OCI-LY1 (cell line): Measurements from ENCODE around the gene KCNMB2.
"Not testable (repeated sequence)": the region's sequence is repeated elsewhere in the genome, so short reads cannot be mapped to it uniquely, and the experiment has no call there.

ENCODE experiments used
- H2AFZ ChIP-seq: fragments of 200-600 bp; sonication (generic), shearing (Covaris generic); 2 replicates; pipeline ENCODE4 v1.6.0; 2014; ENCODE audit warnings: antibody characterized with exemption, mild to moderate bottlenecking, low read length
- H3F3A ChIP-seq: fragments of 200-600 bp; sonication (generic), shearing (Covaris generic); 2 replicates; pipeline ENCODE4 v1.6.0; 2014; ENCODE audit warnings: mild to moderate bottlenecking, antibody characterized with exemption, low read length, moderate library complexity; ENCODE audit not compliant: insufficient read depth
- H3K27ac ChIP-seq: fragments of 200-600 bp; sonication (generic); 2 replicates; pipeline ENCODE4 v1.5.1; 2014; ENCODE audit warnings: low read length, mixed run types, mild to moderate bottlenecking, low read depth; ENCODE audit not compliant: poor library complexity, severe bottlenecking
- H3K27me3 ChIP-seq: fragments of 200-600 bp; sonication (generic); 2 replicates; pipeline ENCODE4 v1.6.0; 2014; ENCODE audit warnings: antibody characterized with exemption, mild to moderate bottlenecking, low read length, moderate library complexity; ENCODE audit not compliant: insufficient read depth
- H3K36me3 ChIP-seq: fragments of 200-600 bp; sonication (generic); 2 replicates; pipeline ENCODE4 v1.6.1; 2014; ENCODE audit warnings: mild to moderate bottlenecking, antibody characterized with exemption, low read length, moderate library complexity, mixed read lengths; ENCODE audit not compliant: insufficient read depth
- H3K4me1 ChIP-seq: fragments of 200-600 bp; sonication (generic); 2 replicates; pipeline ENCODE4 v1.5.1; 2014; ENCODE audit warnings: mild to moderate bottlenecking, low read length, moderate library complexity; ENCODE audit not compliant: insufficient read depth, severe bottlenecking
- H3K4me2 ChIP-seq: fragments of 200-600 bp; sonication (generic), shearing (Covaris generic); 2 replicates; pipeline ENCODE4 v1.6.1; 2014; ENCODE audit warnings: low read length
- H3K4me3 ChIP-seq: fragments of 200-600 bp; sonication (generic); 2 replicates; pipeline ENCODE4 v1.5.1; 2014; ENCODE audit warnings: low read length, low read depth, mild to moderate bottlenecking, mixed read lengths; ENCODE audit not compliant: poor library complexity, severe bottlenecking
- H3K79me2 ChIP-seq: fragments of 200-600 bp; shearing (Covaris generic); 2 replicates; pipeline ENCODE4 v1.6.1; 2016; ENCODE audit warnings: mixed run types, low read length, mixed read lengths; ENCODE audit not compliant: insufficient read depth
- H3K9ac ChIP-seq: fragments of 200-600 bp; sonication (generic), shearing (Covaris generic); 2 replicates; pipeline ENCODE4 v1.6.1; 2014; ENCODE audit warnings: mild to moderate bottlenecking, low read length, mixed read lengths
- H3K9me2 ChIP-seq: fragments of 200-600 bp; sonication (generic), shearing (Covaris generic); 2 replicates; pipeline ENCODE4 v1.6.1; 2014; ENCODE audit warnings: low read depth, mild to moderate bottlenecking, low read length, mixed read lengths
- H3K9me3 ChIP-seq: fragments of 200-600 bp; shearing (Covaris generic); 2 replicates; pipeline ENCODE4 v1.6.1; 2014; ENCODE audit warnings: low read length, mixed read lengths
- H4K20me1 ChIP-seq: fragments of 200-600 bp; sonication (generic), shearing (Covaris generic); 2 replicates; pipeline ENCODE4 v1.6.0; 2016; ENCODE audit warnings: mild to moderate bottlenecking, low read length; ENCODE audit not compliant: insufficient read depth
- EZH2 ChIP-seq: fragments of 200-600 bp; sonication (generic), shearing (Covaris generic); IDR thresholded peaks from 2 replicates; pipeline ENCODE4 v1.8.0; 2017; ENCODE audit warnings: borderline replicate concordance, mixed run types, mild to moderate bottlenecking, antibody characterized with exemption, low read length, moderate library complexity, mixed read lengths
- TF ChIP-seq, protein P1 (sequence below): fragments of 200-600 bp; sonication (generic), shearing (Covaris generic); IDR thresholded peaks from 2 replicates; pipeline ENCODE4 v1.5.1; 2017; ENCODE audit warnings: mild to moderate bottlenecking, antibody characterized with exemption, low read length, moderate library complexity, mixed read lengths

KCNMB2 gene

DNA sequence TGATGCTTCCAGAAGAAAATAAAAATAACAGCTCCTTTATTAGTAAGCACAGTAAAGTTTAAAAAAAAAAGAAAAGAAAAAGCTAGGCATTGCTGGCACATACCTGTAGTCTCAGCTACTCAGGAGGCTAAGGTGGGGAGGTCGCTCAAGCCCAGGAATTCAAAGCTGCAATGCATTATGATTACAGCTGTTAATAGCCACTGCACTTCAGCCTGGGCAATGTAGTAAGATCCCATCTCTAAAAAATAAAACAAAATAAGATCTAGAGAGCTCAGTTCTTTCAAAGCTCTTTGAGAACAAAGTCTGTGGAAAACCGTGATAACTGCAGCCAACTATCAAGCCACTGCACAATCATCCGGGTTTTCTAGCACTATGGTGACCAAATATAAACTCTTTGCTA lies 323.1 kb downstream of the KCNMB2 start:
- Histone ChIP-seq H3K36me3 (no peaks in the 10 kb centered on the region), H3K9ac (no peak overlapping the region), H3K79me2 (no peaks in the 10 kb centered on the region), H3K27ac (no peak overlapping the region), H2AFZ (no peak overlapping the region), H3F3A (no peaks in the 10 kb centered on the region), H3K9me3 (no peaks in the 10 kb centered on the region), H3K9me2 (no peaks in the 10 kb centered on the region), H3K4me2 (no peak overlapping the region), H3K4me3 (no peak overlapping the region), H3K4me1 (no peaks in the 10 kb centered on the region), H3K27me3 (no peaks in the 10 kb centered on the region), H4K20me1 (no peaks in the 10 kb centered on the region)
- TF ChIP-seq, protein P1, sequence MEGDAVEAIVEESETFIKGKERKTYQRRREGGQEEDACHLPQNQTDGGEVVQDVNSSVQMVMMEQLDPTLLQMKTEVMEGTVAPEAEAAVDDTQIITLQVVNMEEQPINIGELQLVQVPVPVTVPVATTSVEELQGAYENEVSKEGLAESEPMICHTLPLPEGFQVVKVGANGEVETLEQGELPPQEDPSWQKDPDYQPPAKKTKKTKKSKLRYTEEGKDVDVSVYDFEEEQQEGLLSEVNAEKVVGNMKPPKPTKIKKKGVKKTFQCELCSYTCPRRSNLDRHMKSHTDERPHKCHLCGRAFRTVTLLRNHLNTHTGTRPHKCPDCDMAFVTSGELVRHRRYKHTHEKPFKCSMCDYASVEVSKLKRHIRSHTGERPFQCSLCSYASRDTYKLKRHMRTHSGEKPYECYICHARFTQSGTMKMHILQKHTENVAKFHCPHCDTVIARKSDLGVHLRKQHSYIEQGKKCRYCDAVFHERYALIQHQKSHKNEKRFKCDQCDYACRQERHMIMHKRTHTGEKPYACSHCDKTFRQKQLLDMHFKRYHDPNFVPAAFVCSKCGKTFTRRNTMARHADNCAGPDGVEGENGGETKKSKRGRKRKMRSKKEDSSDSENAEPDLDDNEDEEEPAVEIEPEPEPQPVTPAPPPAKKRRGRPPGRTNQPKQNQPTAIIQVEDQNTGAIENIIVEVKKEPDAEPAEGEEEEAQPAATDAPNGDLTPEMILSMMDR: no peak

DNA sequence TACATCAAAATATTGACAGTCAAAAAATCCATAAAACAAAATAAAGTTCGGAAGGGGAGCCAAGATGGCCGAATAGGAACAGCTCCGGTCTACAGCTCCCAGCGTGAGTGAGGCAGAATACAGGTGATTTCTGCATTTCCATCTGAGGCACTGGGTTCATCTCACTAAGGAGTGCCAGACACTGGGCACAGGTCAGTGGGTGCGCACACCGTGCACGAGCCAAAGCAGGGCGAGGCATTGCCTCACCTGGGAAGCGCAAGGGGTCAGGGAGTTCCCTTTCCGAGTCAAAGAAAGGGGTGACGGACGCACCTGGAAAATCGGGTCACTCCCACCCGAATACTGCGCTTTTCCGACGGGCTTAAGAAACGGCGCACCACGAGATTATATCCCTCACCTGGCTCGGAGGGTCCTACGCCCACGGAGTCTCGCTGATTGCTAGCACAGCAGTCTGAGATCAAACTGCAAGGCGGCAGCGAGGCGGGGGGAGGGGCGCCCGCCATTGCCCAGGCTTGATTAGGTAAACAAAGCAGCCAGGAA lies 323.7 kb downstream of the KCNMB2 start:
- not testable (repeated sequence) for H3K4me1 ChIP-seq, H2AFZ ChIP-seq, H3K4me2 ChIP-seq, H3K36me3 ChIP-seq, H3K27ac ChIP-seq, H3K27me3 ChIP-seq, H4K20me1 ChIP-seq, H3K9ac ChIP-seq, H3F3A ChIP-seq, H3K4me3 ChIP-seq, H3K9me2 ChIP-seq, H3K79me2 ChIP-seq, H3K9me3 ChIP-seq

DNA sequence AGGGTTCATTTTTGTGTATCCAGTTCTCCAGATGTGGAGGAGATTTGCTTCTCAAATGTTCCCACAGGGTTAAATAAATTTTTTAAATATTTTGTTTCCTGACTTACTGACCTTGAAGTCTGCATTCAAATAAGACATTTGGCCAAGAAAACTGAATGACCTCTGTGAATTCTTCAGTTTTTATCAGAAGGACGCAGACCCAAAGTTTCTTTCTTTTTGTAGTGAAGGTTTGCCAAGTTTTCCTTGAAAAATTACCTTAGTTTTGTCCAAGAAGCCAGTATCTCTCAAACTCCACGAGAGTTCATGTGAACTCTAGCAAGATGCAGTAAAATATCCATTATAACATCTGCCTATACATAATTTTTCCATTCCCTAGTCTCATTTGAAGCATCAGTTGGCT lies 332.4 kb downstream of the KCNMB2 start:
- H2AFZ ChIP-seq: no peak overlapping the region
- no peak overlapping the region for H3K4me2 ChIP-seq
- no peaks in the 10 kb centered on the region for H3K36me3 ChIP-seq
- TF ChIP-seq, protein P1: no peak
- no peak for TF ChIP-seq EZH2
- no peaks in the 10 kb centered on the region for H3F3A ChIP-seq
- H3K79me2 ChIP-seq: no peaks in the 10 kb centered on the region
- H3K4me3 ChIP-seq: no peak overlapping the region
- no peaks in the 10 kb centered on the region for H4K20me1 ChIP-seq
- no peak overlapping the region for H3K9ac ChIP-seq
- no peaks in the 10 kb centered on the region for H3K27me3 ChIP-seq
- H3K4me1 ChIP-seq: no peaks in the 10 kb centered on the region
- no peak overlapping the region for H3K27ac ChIP-seq
- H3K9me2 ChIP-seq: no peaks in the 10 kb centered on the region
- H3K9me3 ChIP-seq: no peaks in the 10 kb centered on the region

DNA sequence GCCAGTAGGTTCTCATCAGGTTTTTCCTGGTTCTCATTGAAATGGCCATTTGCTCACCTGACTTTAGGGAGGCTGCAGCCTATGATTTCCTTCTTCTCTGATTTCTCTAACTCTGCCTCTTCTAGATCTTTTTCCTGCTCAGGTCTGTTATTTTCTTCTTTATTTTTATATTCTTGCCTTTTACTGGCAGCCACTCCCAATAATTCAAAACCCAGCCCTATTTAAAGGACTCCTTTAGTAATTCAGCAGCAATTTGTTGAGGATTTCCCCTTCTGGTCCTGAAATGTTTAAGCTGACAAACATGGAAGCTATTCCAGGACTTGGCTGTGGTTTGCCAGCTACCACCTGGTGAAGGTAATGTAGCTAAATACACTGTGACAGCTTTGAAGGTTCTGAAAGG lies 333.8 kb downstream of the KCNMB2 start:
- H3K9ac ChIP-seq: no peak overlapping the region
- no peaks in the 10 kb centered on the region for H3K9me3 ChIP-seq
- H3K27ac ChIP-seq: no peak overlapping the region
- H3K79me2 ChIP-seq: no peaks in the 10 kb centered on the region
- no peaks in the 10 kb centered on the region for H3K36me3 ChIP-seq
- no peaks in the 10 kb centered on the region for H3K27me3 ChIP-seq
- H3K9me2 ChIP-seq: no peaks in the 10 kb centered on the region
- H3F3A ChIP-seq: no peaks in the 10 kb centered on the region
- TF ChIP-seq, protein P1: no peak
- TF ChIP-seq EZH2: no peak
- H3K4me1 ChIP-seq: no peaks in the 10 kb centered on the region
- H4K20me1 ChIP-seq: no peaks in the 10 kb centered on the region
- no peak overlapping the region for H3K4me3 ChIP-seq
- H2AFZ ChIP-seq: no peak overlapping the region
- H3K4me2 ChIP-seq: no peak overlapping the region
